ENCODE results near the gene CDHR1.

DNA sequence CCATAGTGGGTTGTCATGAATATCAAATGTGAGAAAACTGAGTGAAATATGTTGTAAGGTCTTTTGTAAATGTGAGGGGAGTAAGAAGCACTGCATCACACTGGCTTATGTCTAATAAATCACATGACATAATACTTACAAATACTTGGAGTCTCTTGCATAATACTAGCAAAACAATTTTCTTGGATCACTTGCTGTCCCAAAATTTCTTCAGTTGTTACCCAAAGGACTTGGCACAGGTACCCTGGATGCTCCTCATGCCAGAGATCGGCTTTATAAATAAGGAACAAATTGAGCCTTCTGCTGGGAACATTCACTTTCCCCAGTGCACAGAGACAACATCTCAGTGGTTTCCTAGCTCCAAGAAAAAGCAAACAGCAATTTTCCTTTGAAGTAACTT lies 36.0 kb downstream of the CDHR1 start:
- TF ChIP-seq, protein P1, sequence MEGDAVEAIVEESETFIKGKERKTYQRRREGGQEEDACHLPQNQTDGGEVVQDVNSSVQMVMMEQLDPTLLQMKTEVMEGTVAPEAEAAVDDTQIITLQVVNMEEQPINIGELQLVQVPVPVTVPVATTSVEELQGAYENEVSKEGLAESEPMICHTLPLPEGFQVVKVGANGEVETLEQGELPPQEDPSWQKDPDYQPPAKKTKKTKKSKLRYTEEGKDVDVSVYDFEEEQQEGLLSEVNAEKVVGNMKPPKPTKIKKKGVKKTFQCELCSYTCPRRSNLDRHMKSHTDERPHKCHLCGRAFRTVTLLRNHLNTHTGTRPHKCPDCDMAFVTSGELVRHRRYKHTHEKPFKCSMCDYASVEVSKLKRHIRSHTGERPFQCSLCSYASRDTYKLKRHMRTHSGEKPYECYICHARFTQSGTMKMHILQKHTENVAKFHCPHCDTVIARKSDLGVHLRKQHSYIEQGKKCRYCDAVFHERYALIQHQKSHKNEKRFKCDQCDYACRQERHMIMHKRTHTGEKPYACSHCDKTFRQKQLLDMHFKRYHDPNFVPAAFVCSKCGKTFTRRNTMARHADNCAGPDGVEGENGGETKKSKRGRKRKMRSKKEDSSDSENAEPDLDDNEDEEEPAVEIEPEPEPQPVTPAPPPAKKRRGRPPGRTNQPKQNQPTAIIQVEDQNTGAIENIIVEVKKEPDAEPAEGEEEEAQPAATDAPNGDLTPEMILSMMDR (IDR thresholded peaks at IDR 0.05) = no peak
- no peak for TF ChIP-seq EP300 (IDR thresholded peaks at IDR 0.05)
